ENCODE data around the gene VPS18.
"Not testable (repeated sequence)": the region's sequence is repeated elsewhere in the genome, so short reads cannot be mapped to it uniquely, and the experiment has no call there.

The VPS18 gene

GRCh38 chr15:40893733-40894680 is at the start of gene VPS18:
Gene VPS18 (plus strand): TSS chr15:40894450. CDS start chr15:40894769, 319 bp downstream.
- DNase-seq (ENCODE audit: low read depth in 2 of 2, low spot score in 1 of 2), result peak; percentile 97 to 99

GRCh38 chr15:40844696-40845030 is 49.6 kb upstream of the VPS18 start:
- no peak for DNase-seq (ENCODE audit: low read depth in 2 of 2, low spot score in 1 of 2)

GRCh38 chr15:40845036-40845435 is 49.2 kb upstream of the VPS18 start:
- DNase-seq (ENCODE audit: low read depth in 2 of 2, low spot score in 1 of 2), result no peak

- DNase-seq (ENCODE audit: low read depth in 2 of 2, low spot score in 1 of 2), result no peak
These were observed 48.6 kb upstream of the VPS18 start for GRCh38 chr15:40845511-40846284.

- no peak for DNase-seq (ENCODE audit: low read depth in 2 of 2, low spot score in 1 of 2)
These were observed 47.4 kb upstream of the VPS18 start for GRCh38 chr15:40846841-40847222.

GRCh38 chr15:40847223-40847961 is 46.9 kb upstream of the VPS18 start:
- no peak for DNase-seq (ENCODE audit: low read depth in 2 of 2, low spot score in 1 of 2)

GRCh38 chr15:40850576-40851112 is 43.6 kb upstream of the VPS18 start:
- no peak for DNase-seq (ENCODE audit: low read depth in 2 of 2, low spot score in 1 of 2)

- no peak for DNase-seq (ENCODE audit: low read depth in 2 of 2, low spot score in 1 of 2)
These were observed 41.7 kb upstream of the VPS18 start for GRCh38 chr15:40852529-40852928.

- DNase-seq (ENCODE audit: low read depth in 2 of 2, low spot score in 1 of 2), result no peak
These were observed 40.9 kb upstream of the VPS18 start for GRCh38 chr15:40853241-40853890.

GRCh38 chr15:40854161-40854560 is 40.1 kb upstream of the VPS18 start:
- no peak for DNase-seq (ENCODE audit: low read depth in 2 of 2, low spot score in 1 of 2)

- no peak for DNase-seq (ENCODE audit: low read depth in 2 of 2, low spot score in 1 of 2)
These were observed 38.5 kb upstream of the VPS18 start for GRCh38 chr15:40855706-40856234.

- DNase-seq (ENCODE audit: low read depth in 2 of 2, low spot score in 1 of 2), result no peak
These were observed 37.5 kb upstream of the VPS18 start for GRCh38 chr15:40856746-40857145.

GRCh38 chr15:40857601-40858341 is 36.5 kb upstream of the VPS18 start:
- DNase-seq (ENCODE audit: low read depth in 2 of 2, low spot score in 1 of 2), result peak; percentile 53 to 63

GRCh38 chr15:40858706-40859105 is 35.5 kb upstream of the VPS18 start:
- DNase-seq (ENCODE audit: low read depth in 2 of 2, low spot score in 1 of 2), result no peak

- peak; percentile 62 to 68 for DNase-seq (ENCODE audit: low read depth in 2 of 2, low spot score in 1 of 2)
These were observed 34.9 kb upstream of the VPS18 start for GRCh38 chr15:40859206-40859851.

- not testable (repeated sequence) for DNase-seq (ENCODE audit: low read depth in 2 of 2, low spot score in 1 of 2)
These were observed 33.1 kb upstream of the VPS18 start for GRCh38 chr15:40861147-40861546.

GRCh38 chr15:40863660-40864270 is 30.5 kb upstream of the VPS18 start:
- no peak for DNase-seq (ENCODE audit: low read depth in 2 of 2, low spot score in 1 of 2)

- no peak for DNase-seq (ENCODE audit: low read depth in 2 of 2, low spot score in 1 of 2)
These were observed 27.1 kb upstream of the VPS18 start for GRCh38 chr15:40867199-40867598.

GRCh38 chr15:40869686-40870085 is 24.6 kb upstream of the VPS18 start:
- no peak for DNase-seq (ENCODE audit: low read depth in 2 of 2, low spot score in 1 of 2)
